Skeletal muscle tissue (tissue), 4 donors: ENCODE data around the gene CDKN2AIP. TPM values are rescaled to one million over a fixed set of nuclear protein-coding genes. Genes with fewer than 3 reads are reported as not detected.

Experiments
- H3K27ac ChIP-seq: one replicate; pipeline ENCODE4 v1.7.0; 2013; ENCODE audit warnings: mild to moderate bottlenecking, low read depth, low read length, inconsistent platforms
- H3K27me3 ChIP-seq, 3 donors: one replicate each; pipeline ENCODE4 v1.7.0; 2013; ENCODE audit warnings: low read length in 3 of 3; ENCODE audit not compliant: control insufficient read depth in 3 of 3, insufficient read depth in 3 of 3
- H3K36me3 ChIP-seq, 3 donors: one replicate each; pipeline ENCODE4 v1.7.0; 2013; ENCODE audit warnings: low read length in 3 of 3; ENCODE audit not compliant: control insufficient read depth in 3 of 3, insufficient read depth in 3 of 3
- H3K4me1 ChIP-seq, 3 donors: one replicate each; pipeline ENCODE4 v1.7.0; 2013; ENCODE audit warnings: low read length in 3 of 3, mild to moderate bottlenecking in 3 of 3; ENCODE audit not compliant: control insufficient read depth in 3 of 3, insufficient read depth in 3 of 3
- H3K4me3 ChIP-seq, 3 donors: one replicate each; pipeline ENCODE4 v1.7.0; 2013; ENCODE audit warnings: low read length in 3 of 3
- H3K9ac ChIP-seq, 3 donors: one replicate each; pipeline ENCODE4 v1.7.0; 2013; ENCODE audit warnings: low read length in 3 of 3, mild to moderate bottlenecking in 3 of 3, moderate library complexity in 2 of 3, low read depth in 1 of 3
- H3K9me3 ChIP-seq, 3 donors: one replicate each; pipeline ENCODE4 v1.7.0; 2013; ENCODE audit warnings: low read length in 3 of 3; ENCODE audit not compliant: control insufficient read depth in 3 of 3
- total RNA-seq: library from RNA; depleted of rRNA; stranded (reverse); fragments of >200 nt; gene quantifications from one replicate; pipeline ENCODE4 v1.2.3, GENCODE V29; 2014
- donor health status: Osteomylitis.

CDKN2AIP gene
- total RNA-seq, 1 donor from 2014 or later: 7.3 TPM

DNA sequence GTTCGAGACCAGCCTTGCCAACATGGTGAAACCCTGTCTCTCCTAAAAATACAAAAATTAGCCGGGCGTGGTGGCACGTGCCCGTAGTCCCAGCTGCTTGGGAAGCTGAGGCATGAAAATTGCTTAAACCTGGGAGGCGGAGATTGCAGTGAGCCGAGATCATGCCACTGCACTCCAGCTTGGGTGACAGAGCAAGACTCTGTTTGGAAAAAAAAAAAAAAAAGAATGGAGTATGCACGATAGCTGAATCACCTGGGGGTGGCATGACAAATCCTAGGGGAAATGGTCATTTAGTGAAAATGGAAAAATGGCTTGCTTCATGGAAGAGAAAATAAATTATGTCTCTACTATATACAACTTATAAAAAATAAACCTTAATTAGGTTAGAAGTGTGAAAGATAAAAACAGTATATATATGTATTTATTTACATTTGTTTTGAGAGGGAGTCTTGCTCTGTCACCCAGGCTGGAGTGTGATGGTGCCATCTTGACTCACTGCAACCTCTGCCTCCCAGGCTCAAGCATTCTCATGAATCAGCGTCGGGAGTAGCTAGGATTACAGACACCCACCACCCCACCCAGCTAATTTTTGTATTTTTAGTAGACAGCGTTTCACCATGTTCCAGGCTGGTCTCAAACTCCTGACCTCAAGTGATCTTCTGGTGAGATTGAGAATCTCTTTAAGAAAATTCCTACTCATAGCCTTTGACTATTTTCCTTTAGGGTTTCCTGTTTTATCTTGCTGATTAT, 41.1 kb downstream of the CDKN2AIP start:
- Histone ChIP-seq H3K9me3 (no peaks in the 10 kb centered on the region), H3K27me3 (no peaks in the 10 kb centered on the region), H3K4me1 (no peaks in the 10 kb centered on the region), H3K36me3 (no peaks in the 10 kb centered on the region), H3K27ac (no peak overlapping the region), H3K4me3 (no peak overlapping the region), H3K9ac (no peak overlapping the region)

DNA sequence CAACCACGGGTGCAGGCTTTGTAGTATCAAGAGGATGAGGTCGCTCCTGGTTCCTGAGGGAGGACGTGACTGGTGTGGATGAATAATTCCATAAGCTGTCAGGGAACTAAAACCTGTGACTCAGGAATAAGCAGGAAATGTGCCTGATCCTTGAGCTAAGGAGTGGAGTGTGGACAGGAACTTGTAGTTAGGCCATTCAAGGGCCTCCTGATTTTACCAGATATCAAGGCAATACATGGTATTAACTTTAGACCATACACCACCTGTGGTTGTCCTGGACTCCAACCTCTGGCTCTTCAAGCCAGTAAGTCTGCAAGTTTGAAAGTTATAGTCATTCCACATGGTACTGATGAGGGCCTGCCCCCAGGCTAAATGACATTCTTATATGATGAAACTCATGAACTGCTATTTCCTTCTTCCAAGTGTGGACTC, 48.4 kb downstream of the CDKN2AIP start:
- Histone ChIP-seq H3K4me1 (no peaks in the 10 kb centered on the region), H3K27me3 (no peaks in the 10 kb centered on the region), H3K9ac (no peak overlapping the region), H3K36me3 (peaks cover 6 to 9% (median 9%) of the 10 kb centered on the region in 3 donors), H3K9me3 (no peaks in the 10 kb centered on the region), H3K27ac (no peak overlapping the region), H3K4me3 (no peak overlapping the region)

DNA sequence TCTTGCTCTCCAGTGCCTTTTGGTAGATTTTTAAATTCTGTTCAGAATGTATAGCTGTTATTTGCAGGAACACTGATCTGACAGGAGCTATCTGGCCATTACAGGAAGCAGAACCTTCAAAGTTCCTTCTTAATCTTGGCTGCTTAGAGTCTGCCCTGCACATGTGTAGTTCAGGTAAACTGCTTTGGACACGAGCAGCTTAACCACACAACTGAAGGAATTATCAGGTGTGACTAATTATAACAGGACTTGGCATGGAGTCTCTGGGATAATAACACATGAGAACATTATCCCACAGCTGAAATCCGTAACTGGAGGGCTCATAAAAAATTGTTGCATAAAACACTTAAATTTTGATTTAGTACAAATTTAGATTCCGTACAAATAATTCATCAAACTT, 48.8 kb downstream of the CDKN2AIP start:
- Histone ChIP-seq H3K36me3 (peaks cover 6 to 9% (median 9%) of the 10 kb centered on the region in 3 donors), H3K4me3 (no peak overlapping the region), H3K4me1 (no peaks in the 10 kb centered on the region), H3K27ac (no peak overlapping the region), H3K9me3 (no peaks in the 10 kb centered on the region), H3K27me3 (no peaks in the 10 kb centered on the region), H3K9ac (no peak overlapping the region)

DNA sequence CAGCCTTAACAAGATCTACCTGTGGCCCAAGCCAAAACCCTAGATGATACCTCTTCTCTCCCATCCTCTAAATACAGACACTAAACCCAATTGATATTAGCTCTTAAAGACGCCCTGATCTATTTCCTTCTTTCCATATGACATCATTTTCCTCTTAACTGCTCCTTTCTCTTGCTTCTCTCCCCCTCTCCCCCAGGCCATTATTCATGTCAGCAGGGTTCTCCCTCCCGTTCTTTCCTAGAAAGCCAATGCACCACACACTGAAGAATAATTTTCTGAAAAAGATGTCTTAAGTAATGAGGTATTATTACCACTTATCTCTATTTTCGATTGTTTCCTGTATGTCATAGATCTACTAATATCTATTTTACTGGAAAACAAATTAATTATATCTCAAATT, 50.7 kb downstream of the CDKN2AIP start:
- H3K27ac ChIP-seq: no peak overlapping the region
- no peaks in the 10 kb centered on the region for H3K4me1 ChIP-seq
- H3K27me3 ChIP-seq: no peaks in the 10 kb centered on the region
- no peak overlapping the region for H3K9ac ChIP-seq
- H3K9me3 ChIP-seq: no peaks in the 10 kb centered on the region
- H3K4me3 ChIP-seq: no peak overlapping the region
- H3K36me3 ChIP-seq: peaks cover 6 to 9% (median 9%) of the 10 kb centered on the region in 3 donors

Other genes starting within 250 kb of the CDKN2AIP start
- not detected for gene CLDN22, start 124.4 kb upstream of the CDKN2AIP start, total RNA-seq
- gene CLDN24, start 122.2 kb upstream of the CDKN2AIP start, total RNA-seq: not detected
- gene ING2, start 60.4 kb downstream of the CDKN2AIP start, total RNA-seq: 5.7 TPM
- gene RWDD4, start 214.5 kb downstream of the CDKN2AIP start, total RNA-seq: 13.6 TPM
- 41.8 TPM for gene TRAPPC11, start 214.7 kb downstream of the CDKN2AIP start, total RNA-seq